ENCODE data around the gene CKS1B.

The CKS1B gene

DNA sequence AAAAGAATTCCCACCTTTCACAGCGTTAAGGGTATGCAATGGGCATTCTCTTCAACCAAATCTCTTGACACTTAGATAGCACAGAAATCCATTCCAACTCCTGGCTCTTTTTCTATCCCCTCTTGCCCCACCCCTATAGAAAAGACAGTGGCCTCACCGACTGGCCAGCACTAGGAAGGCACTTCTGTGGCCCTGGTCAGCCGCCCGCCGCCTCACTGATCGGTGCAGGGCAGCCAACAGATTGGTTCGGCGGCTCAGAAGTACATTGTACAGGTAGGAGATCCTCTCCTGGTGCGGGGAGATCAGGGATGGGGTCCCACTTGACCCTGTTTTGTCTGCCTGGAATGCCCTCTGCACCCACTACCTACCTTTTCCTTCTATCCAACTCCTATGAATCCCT lies 49.8 kb downstream of the CKS1B start:
- no peak for DNase-seq (ENCODE audit: low read depth, low spot score)
- no peak overlapping the region for H3K27ac ChIP-seq

- no peak overlapping the region for H3K27ac ChIP-seq
- no peak for DNase-seq (ENCODE audit: low read depth, low spot score)
These were observed 51.7 kb downstream of the CKS1B start for GRCh38 chr1:155026154-155026553.

GRCh38 chr1:155026588-155026987 lies 52.1 kb downstream of the CKS1B start:
- DNase-seq (ENCODE audit: low read depth, low spot score): no peak
- H3K27ac ChIP-seq: no peak overlapping the region
